ENCODE measurements around the gene ADAMTS6.

- TF ChIP-seq CHD2 (IDR thresholded peaks at IDR 0.05; ENCODE audit: low read depth, low read length) (no peak), TCF7 (IDR thresholded peaks at IDR 0.05; ENCODE audit: low read depth) (no peak), USF2 (IDR thresholded peaks at IDR 0.05; ENCODE audit: low read depth, low read length) (no peak), USF2 (CRISPR knock-in tag; IDR thresholded peaks at IDR 0.05; ENCODE audit: borderline replicate concordance) (no peak)
Measured at GRCh38 chr5:65185468-65185867, 296.3 kb downstream of the ADAMTS6 start.
